ENCODE data around the gene UROC1.

UROC1 gene

DNA sequence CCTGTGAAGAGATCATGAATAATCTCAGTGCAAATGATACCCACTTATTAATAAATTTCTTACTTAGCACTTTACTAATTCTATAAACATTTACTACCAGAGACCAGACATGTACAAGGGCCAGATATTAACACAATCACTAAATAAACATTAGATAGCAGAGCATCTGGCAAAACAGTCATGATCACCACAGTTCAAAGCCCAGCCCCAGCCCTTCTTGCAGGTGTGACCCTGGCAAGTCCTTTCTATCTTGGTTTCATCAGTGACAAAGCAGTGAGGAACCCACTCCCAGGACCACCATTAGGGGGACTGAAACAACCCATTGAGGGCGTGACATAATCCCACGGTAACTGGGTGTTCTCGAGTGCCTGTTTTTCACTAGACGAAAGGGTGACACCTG lies 53.5 kb downstream of the UROC1 start:
- Histone ChIP-seq H3K9me3 (ENCODE audit: control insufficient read depth, low read length) (no peaks in the 10 kb centered on the region), H3K4me1 (ENCODE audit: control insufficient read depth, insufficient read depth, low read length) (no peaks in the 10 kb centered on the region), H3K4me3 (ENCODE audit: insufficient read depth, low read depth, low read length) (no peak overlapping the region), H3K27me3 (ENCODE audit: control insufficient read depth, insufficient read depth, low read length, poor library complexity, severe bottlenecking) (no peaks in the 10 kb centered on the region), H3K27ac (ENCODE audit: insufficient read depth, low read depth, low read length, poor library complexity, severe bottlenecking) (no peak overlapping the region), H3K36me3 (ENCODE audit: control insufficient read depth, insufficient read depth, low read length) (peaks cover 59% of the 10 kb centered on the region)
- WGBS, 2 experiments, result 91 to 94% methylated on average over 4 of the region's 4 CpGs

- no peak overlapping the region for H3K27ac ChIP-seq (ENCODE audit: insufficient read depth, low read depth, low read length, poor library complexity, severe bottlenecking)
- H3K27me3 ChIP-seq (ENCODE audit: control insufficient read depth, insufficient read depth, low read length, poor library complexity, severe bottlenecking), result no peaks in the 10 kb centered on the region
- WGBS, 2 experiments, result 95 to 97% methylated on average over 2 of the region's 2 CpGs
- no peaks in the 10 kb centered on the region for H3K4me1 ChIP-seq (ENCODE audit: control insufficient read depth, insufficient read depth, low read length)
- H3K4me3 ChIP-seq (ENCODE audit: insufficient read depth, low read depth, low read length), result no peak overlapping the region
- no peaks in the 10 kb centered on the region for H3K9me3 ChIP-seq (ENCODE audit: control insufficient read depth, low read length)
- peaks cover 61% of the 10 kb centered on the region for H3K36me3 ChIP-seq (ENCODE audit: control insufficient read depth, insufficient read depth, low read length)
These were observed 54.1 kb downstream of the UROC1 start for GRCh38 chr3:126463521-126463920.

GRCh38 chr3:126461450-126462070 lies 56.0 kb downstream of the UROC1 start:
- Histone ChIP-seq H3K4me1 (ENCODE audit: control insufficient read depth, insufficient read depth, low read length) (no peaks in the 10 kb centered on the region), H3K27me3 (ENCODE audit: control insufficient read depth, insufficient read depth, low read length, poor library complexity, severe bottlenecking) (no peaks in the 10 kb centered on the region), H3K4me3 (ENCODE audit: insufficient read depth, low read depth, low read length) (no peak overlapping the region), H3K9me3 (ENCODE audit: control insufficient read depth, low read length) (no peaks in the 10 kb centered on the region), H3K36me3 (ENCODE audit: control insufficient read depth, insufficient read depth, low read length) (peaks cover 66% of the 10 kb centered on the region), H3K27ac (ENCODE audit: insufficient read depth, low read depth, low read length, poor library complexity, severe bottlenecking) (no peak overlapping the region)
- WGBS, 2 experiments, result 95% methylated on average over 17 of the region's 17 CpGs

GRCh38 chr3:126460381-126460780 lies 57.2 kb downstream of the UROC1 start:
- Histone ChIP-seq H3K36me3 (ENCODE audit: control insufficient read depth, insufficient read depth, low read length) (peaks cover 65% of the 10 kb centered on the region), H3K9me3 (ENCODE audit: control insufficient read depth, low read length) (no peaks in the 10 kb centered on the region), H3K27ac (ENCODE audit: insufficient read depth, low read depth, low read length, poor library complexity, severe bottlenecking) (no peak overlapping the region), H3K27me3 (ENCODE audit: control insufficient read depth, insufficient read depth, low read length, poor library complexity, severe bottlenecking) (no peaks in the 10 kb centered on the region), H3K4me1 (ENCODE audit: control insufficient read depth, insufficient read depth, low read length) (no peaks in the 10 kb centered on the region), H3K4me3 (ENCODE audit: insufficient read depth, low read depth, low read length) (no peak overlapping the region)
- 86 to 90% methylated on average over 7 of the region's 7 CpGs for WGBS, 2 experiments

DNA sequence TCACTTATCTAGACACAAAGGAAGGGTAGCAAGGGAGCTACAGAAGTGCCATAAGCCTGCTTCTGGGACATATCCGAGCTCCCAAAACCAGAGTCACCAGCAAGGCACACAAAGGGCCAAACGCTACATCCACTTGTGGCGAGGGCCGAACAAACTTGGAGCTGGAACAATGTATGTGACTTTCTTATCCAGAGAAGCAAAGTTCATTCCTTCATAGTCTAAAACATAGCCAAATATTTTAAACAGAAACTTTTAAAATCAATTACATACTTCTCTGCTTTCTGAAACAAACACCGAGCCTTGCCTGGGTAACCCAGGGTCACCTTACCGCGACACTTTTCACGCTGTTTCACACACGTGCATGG lies 57.8 kb downstream of the UROC1 start:
- Histone ChIP-seq H3K36me3 (ENCODE audit: control insufficient read depth, insufficient read depth, low read length) (peaks cover 59% of the 10 kb centered on the region), H3K4me3 (ENCODE audit: insufficient read depth, low read depth, low read length) (no peak overlapping the region)

GRCh38 chr3:126459111-126459762 lies 58.3 kb downstream of the UROC1 start:
- 95% methylated on average over 7 of the region's 7 CpGs for WGBS, 2 experiments

More for the DNA sequence above, 57.8 kb downstream of the UROC1 start:
- Histone ChIP-seq H3K4me1 (ENCODE audit: control insufficient read depth, insufficient read depth, low read length) (no peaks in the 10 kb centered on the region), H3K27ac (ENCODE audit: insufficient read depth, low read depth, low read length, poor library complexity, severe bottlenecking) (no peak overlapping the region), H3K27me3 (ENCODE audit: control insufficient read depth, insufficient read depth, low read length, poor library complexity, severe bottlenecking) (no peaks in the 10 kb centered on the region), H3K9me3 (ENCODE audit: control insufficient read depth, low read length) (no peaks in the 10 kb centered on the region)
- 97% methylated on average over 9 of the region's 9 CpGs for WGBS, 2 experiments

GRCh38 chr3:126456766-126457388 lies 60.7 kb downstream of the UROC1 start:
- H3K4me3 ChIP-seq (ENCODE audit: insufficient read depth, low read depth, low read length), result no peak overlapping the region
- no peaks in the 10 kb centered on the region for H3K4me1 ChIP-seq (ENCODE audit: control insufficient read depth, insufficient read depth, low read length)
- H3K9me3 ChIP-seq (ENCODE audit: control insufficient read depth, low read length), result no peaks in the 10 kb centered on the region
- H3K36me3 ChIP-seq (ENCODE audit: control insufficient read depth, insufficient read depth, low read length), result peaks cover 38% of the 10 kb centered on the region
- H3K27ac ChIP-seq (ENCODE audit: insufficient read depth, low read depth, low read length, poor library complexity, severe bottlenecking), result no peak overlapping the region
- no peaks in the 10 kb centered on the region for H3K27me3 ChIP-seq (ENCODE audit: control insufficient read depth, insufficient read depth, low read length, poor library complexity, severe bottlenecking)
- 93 to 94% methylated on average over 12 of the region's 12 CpGs for WGBS, 2 experiments

More at GRCh38 chr3:126459111-126459762, 58.3 kb downstream of the UROC1 start:
- Histone ChIP-seq H3K4me1 (ENCODE audit: control insufficient read depth, insufficient read depth, low read length) (no peaks in the 10 kb centered on the region), H3K9me3 (ENCODE audit: control insufficient read depth, low read length) (no peaks in the 10 kb centered on the region), H3K27ac (ENCODE audit: insufficient read depth, low read depth, low read length, poor library complexity, severe bottlenecking) (no peak overlapping the region), H3K4me3 (ENCODE audit: insufficient read depth, low read depth, low read length) (no peak overlapping the region), H3K36me3 (ENCODE audit: control insufficient read depth, insufficient read depth, low read length) (peaks cover 54% of the 10 kb centered on the region), H3K27me3 (ENCODE audit: control insufficient read depth, insufficient read depth, low read length, poor library complexity, severe bottlenecking) (no peaks in the 10 kb centered on the region)

GRCh38 chr3:126456211-126456610 lies 61.4 kb downstream of the UROC1 start:
- H3K36me3 ChIP-seq (ENCODE audit: control insufficient read depth, insufficient read depth, low read length), result peaks cover 32% of the 10 kb centered on the region
- 85 to 89% methylated on average over 4 of the region's 4 CpGs for WGBS, 2 experiments
- no peak overlapping the region for H3K27ac ChIP-seq (ENCODE audit: insufficient read depth, low read depth, low read length, poor library complexity, severe bottlenecking)
- H3K4me3 ChIP-seq (ENCODE audit: insufficient read depth, low read depth, low read length), result no peak overlapping the region
- no peaks in the 10 kb centered on the region for H3K4me1 ChIP-seq (ENCODE audit: control insufficient read depth, insufficient read depth, low read length)
- no peaks in the 10 kb centered on the region for H3K9me3 ChIP-seq (ENCODE audit: control insufficient read depth, low read length)
- H3K27me3 ChIP-seq (ENCODE audit: control insufficient read depth, insufficient read depth, low read length, poor library complexity, severe bottlenecking), result no peaks in the 10 kb centered on the region

DNA sequence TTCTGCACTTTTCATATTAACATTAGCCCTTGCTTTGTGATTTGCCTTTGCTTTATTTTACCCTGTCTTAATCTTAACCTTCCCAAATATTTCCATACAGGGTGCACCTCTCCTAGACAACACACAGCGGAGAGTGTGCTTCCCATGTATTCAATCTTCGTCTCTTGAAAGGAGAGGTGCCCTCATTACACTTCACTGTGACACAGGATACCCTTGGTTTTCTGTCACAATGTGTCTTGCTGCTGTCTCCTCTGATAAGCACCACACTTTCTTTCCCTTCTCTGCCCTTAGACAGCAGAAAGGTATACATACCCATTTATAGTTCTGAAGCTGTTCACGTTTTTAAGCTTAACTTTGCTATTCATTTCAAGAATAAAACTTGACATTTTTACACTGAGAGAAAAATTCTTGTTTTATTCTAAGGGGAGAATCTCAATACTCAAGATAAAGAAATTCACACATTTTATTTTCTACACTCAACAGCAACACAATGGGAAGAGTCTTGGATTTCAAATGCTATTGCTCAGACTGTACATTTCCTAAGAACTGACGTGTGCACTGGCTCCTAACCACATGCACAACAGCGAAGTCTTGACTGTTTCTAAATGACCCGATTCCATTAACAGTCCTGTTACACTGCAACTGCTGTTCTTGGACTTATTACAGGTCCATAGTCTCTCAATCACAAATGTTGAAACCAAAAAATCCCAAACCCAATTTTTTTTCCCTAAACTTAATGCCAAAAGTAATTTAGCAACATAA lies 63.0 kb downstream of the UROC1 start:
- Histone ChIP-seq H3K27ac (ENCODE audit: insufficient read depth, low read depth, low read length, poor library complexity, severe bottlenecking) (no peak overlapping the region), H3K9me3 (ENCODE audit: control insufficient read depth, low read length) (no peaks in the 10 kb centered on the region), H3K4me1 (ENCODE audit: control insufficient read depth, insufficient read depth, low read length) (no peaks in the 10 kb centered on the region), H3K36me3 (ENCODE audit: control insufficient read depth, insufficient read depth, low read length) (peaks cover 25% of the 10 kb centered on the region), H3K4me3 (ENCODE audit: insufficient read depth, low read depth, low read length) (no peak overlapping the region), H3K27me3 (ENCODE audit: control insufficient read depth, insufficient read depth, low read length, poor library complexity, severe bottlenecking) (no peaks in the 10 kb centered on the region)
- WGBS, 2 experiments, result 92 to 95% methylated on average over 5 to 6 of the region's 6 CpGs

DNA sequence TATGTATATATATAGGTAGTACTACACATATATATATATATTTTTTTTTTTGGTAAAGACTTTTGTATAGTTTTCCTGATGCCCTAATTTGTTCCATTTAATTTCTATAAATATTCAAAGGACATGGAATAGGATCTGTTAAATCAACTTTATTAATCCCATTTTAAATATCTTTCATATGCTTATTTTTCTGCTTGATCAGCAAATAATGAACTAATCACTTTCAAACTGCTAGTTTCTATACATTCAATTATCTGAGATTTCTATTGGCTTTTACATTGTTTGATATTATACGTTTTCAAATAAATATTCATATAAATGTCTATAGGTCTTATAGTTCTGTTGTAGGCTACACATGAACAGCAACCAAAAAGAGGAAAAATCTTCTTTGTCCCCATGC lies 63.5 kb downstream of the UROC1 start:
- Histone ChIP-seq H3K9me3 (ENCODE audit: control insufficient read depth, low read length) (no peaks in the 10 kb centered on the region), H3K36me3 (ENCODE audit: control insufficient read depth, insufficient read depth, low read length) (peaks cover 19% of the 10 kb centered on the region), H3K4me3 (ENCODE audit: insufficient read depth, low read depth, low read length) (no peak overlapping the region), H3K27ac (ENCODE audit: insufficient read depth, low read depth, low read length, poor library complexity, severe bottlenecking) (no peak overlapping the region), H3K4me1 (ENCODE audit: control insufficient read depth, insufficient read depth, low read length) (no peaks in the 10 kb centered on the region), H3K27me3 (ENCODE audit: control insufficient read depth, insufficient read depth, low read length, poor library complexity, severe bottlenecking) (no peaks in the 10 kb centered on the region)
- WGBS, 2 experiments, result no CpG with 5 or more reads among the region's 1 CpG

Data from ectodermal cell (in vitro differentiated cells).